H9 (cell line): ENCODE measurements around the gene GRB10. TPM values are rescaled to one million over a fixed set of nuclear protein-coding genes. Genes with fewer than 3 reads are reported as not detected.

Source experiments
- DNase-seq: peaks from one replicate; pipeline ENCODE4 v3.0.0-alpha.2; 2017
- H2AFZ ChIP-seq: one replicate; pipeline ENCODE4 v1.6.1; 2013; ENCODE audit warnings: mild to moderate bottlenecking, low read length, control low read depth, moderate library complexity
- H2AK5ac ChIP-seq: 2 replicates; pipeline ENCODE4 v1.6.1; 2013; ENCODE audit warnings: low read length, control low read depth, mixed read lengths; ENCODE audit not compliant: insufficient read length
- H2BK120ac ChIP-seq: one replicate; pipeline ENCODE4 v1.6.1; 2013; ENCODE audit warnings: low read depth, mild to moderate bottlenecking, low read length, control low read depth, inconsistent platforms; ENCODE audit not compliant: poor library complexity, severe bottlenecking
- H2BK12ac ChIP-seq: 2 replicates; pipeline ENCODE4 v1.6.1; 2013; ENCODE audit warnings: low read length, control low read depth, mixed read lengths, low read depth; ENCODE audit not compliant: insufficient read length
- H2BK15ac ChIP-seq: 2 replicates; pipeline ENCODE4 v1.6.1; 2013; ENCODE audit warnings: low read depth, low read length, control low read depth
- H2BK20ac ChIP-seq: one replicate; pipeline ENCODE4 v1.6.1; 2013; ENCODE audit warnings: low read depth, mild to moderate bottlenecking, low read length, control low read depth, inconsistent platforms; ENCODE audit not compliant: poor library complexity, severe bottlenecking
- H2BK5ac ChIP-seq: 2 replicates; pipeline ENCODE4 v1.6.1; 2013; ENCODE audit warnings: low read length, control low read depth, mixed read lengths; ENCODE audit not compliant: insufficient read length
- H3K14ac ChIP-seq: 2 replicates; pipeline ENCODE4 v1.6.1; 2013; ENCODE audit warnings: low read length, control low read depth; ENCODE audit not compliant: insufficient read depth
- H3K18ac ChIP-seq: 2 replicates; pipeline ENCODE4 v1.6.1; 2013; ENCODE audit warnings: low read depth, mild to moderate bottlenecking, mixed read lengths, low read length, control low read depth; ENCODE audit not compliant: insufficient read length
- H3K23ac ChIP-seq: 2 replicates; pipeline ENCODE4 v1.6.1; 2013; ENCODE audit warnings: low read length, control low read depth, mixed read lengths, low read depth; ENCODE audit not compliant: insufficient read length
- H3K23me2 ChIP-seq: 2 replicates; pipeline ENCODE4 v1.6.1; 2013; ENCODE audit warnings: low read depth, mild to moderate bottlenecking, mixed read lengths, low read length, control low read depth; ENCODE audit not compliant: insufficient read length, poor library complexity, severe bottlenecking
- H3K27ac ChIP-seq: 2 replicates; pipeline ENCODE4 v1.5.1; 2013; ENCODE audit warnings: low read length, control low read depth, mixed read lengths, low read depth; ENCODE audit not compliant: insufficient read length
- H3K27me3 ChIP-seq: 2 replicates; pipeline ENCODE4 v1.6.1; 2013; ENCODE audit warnings: low read length, control low read depth, inconsistent platforms; ENCODE audit not compliant: insufficient read depth
- H3K4ac ChIP-seq: 2 replicates; pipeline ENCODE4 v1.6.1; 2013; ENCODE audit warnings: low read depth, mild to moderate bottlenecking, control low read depth, inconsistent platforms, low read length, moderate library complexity
- H3K4me1 ChIP-seq: 2 replicates; pipeline ENCODE4 v1.6.1; 2013; ENCODE audit warnings: low read length, control low read depth, inconsistent platforms; ENCODE audit not compliant: insufficient read depth
- H3K4me2 ChIP-seq: 2 replicates; pipeline ENCODE4 v1.6.1; 2013; ENCODE audit warnings: low read length, control low read depth, mixed read lengths; ENCODE audit not compliant: insufficient read length, insufficient read depth
- H3K56ac ChIP-seq: 2 replicates; pipeline ENCODE4 v1.6.1; 2013; ENCODE audit warnings: low read depth, mild to moderate bottlenecking, mixed read lengths, low read length, control low read depth; ENCODE audit not compliant: insufficient read length
- H3K79me1 ChIP-seq: 2 replicates; pipeline ENCODE4 v1.6.1; 2013; ENCODE audit warnings: low read depth, mild to moderate bottlenecking, moderate library complexity, low read length, control low read depth, inconsistent platforms; ENCODE audit not compliant: insufficient read depth, poor library complexity, severe bottlenecking
- H3K79me2 ChIP-seq: 2 replicates; pipeline ENCODE4 v1.6.1; 2013; ENCODE audit warnings: low read length, control low read depth, inconsistent platforms; ENCODE audit not compliant: insufficient read depth
- H3K9ac ChIP-seq: 2 replicates; pipeline ENCODE4 v1.6.1; 2013; ENCODE audit warnings: low read length, control low read depth, mixed read lengths; ENCODE audit not compliant: insufficient read length; ENCODE audit errors: extremely low read depth
- H3K9me3 ChIP-seq: one replicate; pipeline ENCODE4 v1.6.1; 2013; ENCODE audit warnings: low read depth, low read length, inconsistent platforms; ENCODE audit not compliant: control insufficient read depth
- H3T11ph ChIP-seq: one replicate; pipeline ENCODE4 v1.6.1; 2013; ENCODE audit warnings: mild to moderate bottlenecking, low read length, control low read depth, inconsistent platforms
- H4K20me1 ChIP-seq: one replicate; pipeline ENCODE4 v1.6.1; 2013; ENCODE audit not compliant: control insufficient read depth, insufficient read length, insufficient read depth
- H4K5ac ChIP-seq: 2 replicates; pipeline ENCODE4 v1.6.1; 2013; ENCODE audit warnings: low read depth, mild to moderate bottlenecking, mixed read lengths, low read length, control low read depth; ENCODE audit not compliant: insufficient read length
- H4K8ac ChIP-seq: replicated peaks from 2 replicates; pipeline ENCODE4 v1.6.1; 2013; ENCODE audit warnings: low read length, control low read depth, mixed read lengths, low read depth; ENCODE audit not compliant: insufficient read length
- H4K91ac ChIP-seq: 2 replicates; pipeline ENCODE4 v1.6.1; 2013; ENCODE audit warnings: low read depth, mild to moderate bottlenecking, moderate library complexity, mixed read lengths, low read length, control low read depth; ENCODE audit not compliant: insufficient read length
- H3K27ac Mint-ChIP-seq, 3 experiments: 2 replicates in 2 of 3; 3 replicates in 1 of 3; pipeline ENCODE4 v1.8.0; 2020 to 2021; ENCODE audit warnings: mixed read lengths in 3 of 3, mild to moderate bottlenecking in 1 of 3, moderate library complexity in 1 of 3
- H3K27me3 Mint-ChIP-seq: 2 replicates; pipeline ENCODE4 v1.8.0; 2021; ENCODE audit warnings: low read depth, mild to moderate bottlenecking, moderate library complexity, mixed read lengths
- H3K36me3 Mint-ChIP-seq, 3 experiments: 2 replicates in 2 of 3; 3 replicates in 1 of 3; pipeline ENCODE4 v1.8.0; 2020 to 2021; ENCODE audit warnings: low read depth in 3 of 3, mixed read lengths in 3 of 3; ENCODE audit not compliant: insufficient read depth in 1 of 3
- H3K4me1 Mint-ChIP-seq, 2 experiments: 2 replicates each; pipeline ENCODE4 v1.8.0; 2020; ENCODE audit warnings: mixed read lengths in 2 of 2
- H3K4me3 Mint-ChIP-seq, 2 experiments: 2 replicates in 1 of 2; 3 replicates in 1 of 2; pipeline ENCODE4 v1.8.0; 2020 to 2021; ENCODE audit warnings: mild to moderate bottlenecking in 2 of 2, mixed read lengths in 2 of 2, moderate library complexity in 1 of 2
- H3K9me3 Mint-ChIP-seq, 2 experiments: 2 replicates in 1 of 2; 3 replicates in 1 of 2; pipeline ENCODE4 v1.8.0; 2020; ENCODE audit warnings: mild to moderate bottlenecking in 2 of 2, mixed read lengths in 2 of 2, moderate library complexity in 1 of 2
- CTCF ChIP-seq: fragments of 200-600 bp; sonication (generic); conservative IDR thresholded peaks from 3 replicates; pipeline ENCODE4 v1.8.0; 2021; ENCODE audit warnings: antibody characterized with exemption, mild to moderate bottlenecking
- WGBS: extraction: QIAGEN DNeasy Blood & Tissue Kit; methylation state at CpG from one replicate; pipeline ENCODE4 v1.1.7; 2013; ENCODE audit warnings: missing lambda C conversion rate, low lambda C conversion rate, mixed read lengths; ENCODE audit not compliant: insufficient read length; ENCODE audit errors: extremely low coverage; 5-methylcytosine and 5-hydroxymethylcytosine counted together
- total RNA-seq: library from RNA; stranded (reverse); gene quantifications from 2 replicates; pipeline ENCODE4 v1.2.1, GENCODE V29; 2021

Gene GRB10
- total RNA-seq, 1 experiment from 2014 or later, result 108 TPM

- peak overlapping the region; percentile 14 to 93 (median 89) for H3K27ac Mint-ChIP-seq
- WGBS, result no CpG with 5 or more reads among the region's 17 CpGs
- H2BK20ac ChIP-seq, result no peak overlapping the region
These were observed 154.8 kb downstream of the GRB10 start for GRCh38 chr7:50627824-50628361.

More at GRCh38 chr7:50627824-50628361, 154.8 kb downstream of the GRB10 start:
- no peak overlapping the region for H4K5ac ChIP-seq
- no peak overlapping the region for H2AFZ ChIP-seq
- H3K27me3 ChIP-seq, result no peaks in the 10 kb centered on the region
- H3K4ac ChIP-seq, result no peak overlapping the region
- no peak overlapping the region for H3K9ac ChIP-seq
- H2BK15ac ChIP-seq, result no peak overlapping the region
- H3K4me2 ChIP-seq, result no peak overlapping the region
- no peaks in the 10 kb centered on the region for H4K20me1 ChIP-seq
- H3K9me3 ChIP-seq, result no peaks in the 10 kb centered on the region
- H3K56ac ChIP-seq, result no peak overlapping the region
- H2BK120ac ChIP-seq, result no peak overlapping the region
- peak overlapping the region; percentile 19; the same call in 1 of the 2 replicates for H3K14ac ChIP-seq
- H3K23ac ChIP-seq, result no peak overlapping the region
- H4K91ac ChIP-seq, result no peak overlapping the region
- TF ChIP-seq CTCF, result no peak
- no peak overlapping the region for H2AK5ac ChIP-seq
- DNase-seq, result no peak
- Mint-ChIP-seq H3K9me3 (no peaks in the 10 kb centered on the region), H3K27me3 (no peaks in the 10 kb centered on the region), H3K4me3 (no peak overlapping the region), H3K4me1 (peaks cover 37 to 40% of the 10 kb centered on the region in 2 experiments), H3K36me3 (peaks cover 11 to 15% (median 13%) of the 10 kb centered on the region in 3 experiments; a peak in 6 of 7 replicates)
- H3K4me1 ChIP-seq, result peaks cover 2% of the 10 kb centered on the region; the same call in 1 of the 2 replicates
- H3K18ac ChIP-seq, result no peak overlapping the region
- H3T11ph ChIP-seq, result no peak overlapping the region
- H4K8ac ChIP-seq, result no peak overlapping the region
- peaks cover 2% of the 10 kb centered on the region; the same call in 1 of the 2 replicates for H3K79me2 ChIP-seq
- no peaks in the 10 kb centered on the region for H3K79me1 ChIP-seq
- H2BK5ac ChIP-seq, result no peak overlapping the region
- H3K27ac ChIP-seq, result no peak overlapping the region
- no peaks in the 10 kb centered on the region for H3K23me2 ChIP-seq
- H2BK12ac ChIP-seq, result no peak overlapping the region
